HEK293 (cell line): ENCODE data around the gene TNFAIP1.

Experiments
- WT1 ChIP-seq: fragments of 450-650 bp; formaldehyde crosslinking; IDR thresholded peaks from 2 replicates; pipeline ENCODE4 v1.5.1; 2016; ENCODE audit warnings: missing biosample characterization, missing genetic modification characterization
- YY1 ChIP-seq: fragments of 450-650 bp; formaldehyde crosslinking; IDR thresholded peaks from 2 replicates; pipeline ENCODE4 v1.5.1; 2018; ENCODE audit warnings: missing biosample characterization, missing genetic modification characterization
- ZNF274 ChIP-seq, 2 experiments: fragments of 200-500 bp in 1 of 2; fragments of 450-650 bp in 1 of 2; sonication (Bioruptor generic) in 1 of 2; formaldehyde crosslinking in 1 of 2; IDR thresholded peaks; 2 replicates each; pipeline versions ENCODE4 v1.5.1 to v1.6.1; 2014 to 2016; ENCODE audit warnings: borderline replicate concordance in 1 of 2, inconsistent platforms in 1 of 2, low read length in 1 of 2, missing biosample characterization in 1 of 2, missing genetic modification characterization in 1 of 2
- ZNF664 ChIP-seq: fragments of 450-650 bp; formaldehyde crosslinking; IDR thresholded peaks from 2 replicates; pipeline ENCODE4 v1.5.1; 2016; ENCODE audit warnings: missing biosample characterization, missing genetic modification characterization
- TF ChIP-seq, protein P1 (sequence below): fragments of 450-650 bp; formaldehyde crosslinking; IDR thresholded peaks from 2 replicates; pipeline ENCODE4 v1.5.1; 2016; ENCODE audit warnings: missing biosample characterization, missing genetic modification characterization
- TF ChIP-seq, protein P2 (sequence below): fragments of 450-650 bp; formaldehyde crosslinking; IDR thresholded peaks from 2 replicates; pipeline ENCODE4 v1.5.1; 2017; ENCODE audit warnings: missing biosample characterization, missing genetic modification characterization

DNA sequence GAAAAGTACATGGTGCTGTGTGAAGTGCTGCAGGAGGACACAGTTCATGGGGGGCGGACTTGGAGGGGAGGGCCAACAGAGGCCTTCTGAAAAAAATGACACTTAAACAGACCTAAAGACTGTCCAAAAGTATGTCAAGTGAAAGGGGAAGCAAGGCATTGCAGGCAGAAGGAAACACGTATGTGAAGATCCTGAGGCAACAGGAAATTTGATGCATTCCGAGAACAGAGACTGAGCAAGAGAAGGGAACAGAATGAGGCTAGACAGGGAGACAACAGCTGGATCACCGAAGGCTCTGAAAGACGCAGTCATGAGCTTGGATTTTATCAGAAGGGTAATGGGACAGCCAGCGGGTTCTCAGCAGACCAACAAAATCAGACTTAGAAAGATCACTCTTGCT is 1.4 kb upstream of the TNFAIP1 start:
- TF ChIP-seq WT1 (no peak), ZNF274 (IDR thresholded peaks at IDR 0.05; ENCODE audit: low read length) (no peak), ZNF274 (tag by site-specific recombination; IDR thresholded peaks at IDR 0.05; ENCODE audit: borderline replicate concordance) (no peak), ZNF664 (tag by site-specific recombination) (no peak), YY1 (no peak)
- TF ChIP-seq, protein P1, sequence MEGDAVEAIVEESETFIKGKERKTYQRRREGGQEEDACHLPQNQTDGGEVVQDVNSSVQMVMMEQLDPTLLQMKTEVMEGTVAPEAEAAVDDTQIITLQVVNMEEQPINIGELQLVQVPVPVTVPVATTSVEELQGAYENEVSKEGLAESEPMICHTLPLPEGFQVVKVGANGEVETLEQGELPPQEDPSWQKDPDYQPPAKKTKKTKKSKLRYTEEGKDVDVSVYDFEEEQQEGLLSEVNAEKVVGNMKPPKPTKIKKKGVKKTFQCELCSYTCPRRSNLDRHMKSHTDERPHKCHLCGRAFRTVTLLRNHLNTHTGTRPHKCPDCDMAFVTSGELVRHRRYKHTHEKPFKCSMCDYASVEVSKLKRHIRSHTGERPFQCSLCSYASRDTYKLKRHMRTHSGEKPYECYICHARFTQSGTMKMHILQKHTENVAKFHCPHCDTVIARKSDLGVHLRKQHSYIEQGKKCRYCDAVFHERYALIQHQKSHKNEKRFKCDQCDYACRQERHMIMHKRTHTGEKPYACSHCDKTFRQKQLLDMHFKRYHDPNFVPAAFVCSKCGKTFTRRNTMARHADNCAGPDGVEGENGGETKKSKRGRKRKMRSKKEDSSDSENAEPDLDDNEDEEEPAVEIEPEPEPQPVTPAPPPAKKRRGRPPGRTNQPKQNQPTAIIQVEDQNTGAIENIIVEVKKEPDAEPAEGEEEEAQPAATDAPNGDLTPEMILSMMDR (tag by site-specific recombination) = no peak
- TF ChIP-seq, protein P2, sequence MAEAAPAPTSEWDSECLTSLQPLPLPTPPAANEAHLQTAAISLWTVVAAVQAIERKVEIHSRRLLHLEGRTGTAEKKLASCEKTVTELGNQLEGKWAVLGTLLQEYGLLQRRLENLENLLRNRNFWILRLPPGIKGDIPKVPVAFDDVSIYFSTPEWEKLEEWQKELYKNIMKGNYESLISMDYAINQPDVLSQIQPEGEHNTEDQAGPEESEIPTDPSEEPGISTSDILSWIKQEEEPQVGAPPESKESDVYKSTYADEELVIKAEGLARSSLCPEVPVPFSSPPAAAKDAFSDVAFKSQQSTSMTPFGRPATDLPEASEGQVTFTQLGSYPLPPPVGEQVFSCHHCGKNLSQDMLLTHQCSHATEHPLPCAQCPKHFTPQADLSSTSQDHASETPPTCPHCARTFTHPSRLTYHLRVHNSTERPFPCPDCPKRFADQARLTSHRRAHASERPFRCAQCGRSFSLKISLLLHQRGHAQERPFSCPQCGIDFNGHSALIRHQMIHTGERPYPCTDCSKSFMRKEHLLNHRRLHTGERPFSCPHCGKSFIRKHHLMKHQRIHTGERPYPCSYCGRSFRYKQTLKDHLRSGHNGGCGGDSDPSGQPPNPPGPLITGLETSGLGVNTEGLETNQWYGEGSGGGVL (tag by site-specific recombination) = no peak
